Keratinocyte (primary cell): ENCODE data around the gene TXNRD1.

Experiments used
- CTCF ChIP-seq, 3 experiments: IDR thresholded peaks in 1 of 3; conservative IDR thresholded peaks in 1 of 3; optimal IDR thresholded peaks in 1 of 3; 2 replicates in 2 of 3; 3 replicates in 1 of 3; pipeline versions ENCODE3 to v1.5.1; 2011; ENCODE audit warnings: low read length in 3 of 3, mild to moderate bottlenecking in 3 of 3, moderate library complexity in 2 of 3, control low read depth in 1 of 3, inconsistent platforms in 1 of 3; ENCODE audit not compliant: insufficient read depth in 2 of 3; ENCODE audit errors: extremely low read depth in 1 of 3
- EZH2 ChIP-seq: IDR thresholded peaks from one replicate; pipeline ENCODE4 v1.6.1; 2012; ENCODE audit warnings: inconsistent platforms, mild to moderate bottlenecking, low read length, moderate library complexity

GRCh38 chr12:104226672-104227071 is 11.1 kb downstream of the TXNRD1 start:
- TF ChIP-seq CTCF (optimal IDR thresholded peaks at IDR 0.05 in 1 of 3, IDR thresholded peaks at IDR 0.05 in 1 of 3, conservative IDR thresholded peaks at IDR 0.05 in 1 of 3; ENCODE audit: extremely low read depth in 1 of 3, insufficient read depth in 2 of 3, low read length in 3 of 3) (no peak), EZH2 (no peak)
